HEK293 (cell line): ENCODE measurements around the gene MFSD11.

Experiments used
- CTCF ChIA-PET: fragments of 350-600 bp; formaldehyde crosslinking; extraction: SDS; loops from one replicate; lab custom pipeline; 2021; ENCODE audit warnings: antibody characterized with exemption; lab: Yijun Ruan, JAX
- POLR2A ChIA-PET: fragments of 300-600 bp; formaldehyde crosslinking; extraction: SDS; loops from one replicate; lab custom pipeline; 2020; ENCODE audit warnings: antibody characterized with exemption, inconsistent platforms; lab: Yijun Ruan, JAX
- H3K27ac ChIP-seq: fragments of 200-500 bp; sonication (Bioruptor generic); 2 replicates; pipeline ENCODE4 v1.5.1; 2014; ENCODE audit warnings: low read depth, low read length, control low read depth, inconsistent platforms; ENCODE audit errors: extremely low read depth
- H3K36me3 ChIP-seq, 2 experiments: fragments of 200-500 bp in 1 of 2; sonication (Bioruptor generic) in 1 of 2; 1 replicate in 1 of 2; 2 replicates in 1 of 2; pipeline ENCODE4 v1.5.1; 2014 to 2017; ENCODE audit warnings: inconsistent platforms in 2 of 2, low read length in 2 of 2; ENCODE audit not compliant: control insufficient read depth in 2 of 2, insufficient read depth in 1 of 2
- H3K4me1 ChIP-seq: fragments of 200-500 bp; sonication (Bioruptor generic); 2 replicates; pipeline ENCODE4 v1.5.1; 2014; ENCODE audit warnings: mild to moderate bottlenecking, low read length, inconsistent platforms; ENCODE audit not compliant: control insufficient read depth, insufficient read depth
- H3K4me3 ChIP-seq: 2 replicates; pipeline ENCODE4 v1.5.1; 2011; ENCODE audit warnings: low read depth, mild to moderate bottlenecking, control low read depth, low read length, moderate library complexity
- H3K9me3 ChIP-seq: fragments of 200-500 bp; sonication (Bioruptor generic); 2 replicates; pipeline ENCODE4 v1.5.1; 2014; ENCODE audit warnings: low read depth, low read length, inconsistent platforms; ENCODE audit not compliant: control insufficient read depth, insufficient read depth
- GLIS1 ChIP-seq: fragments of 450-650 bp; formaldehyde crosslinking; IDR thresholded peaks from 2 replicates; pipeline ENCODE4 v1.5.1; 2016; ENCODE audit warnings: missing biosample characterization, missing genetic modification characterization
- WT1 ChIP-seq: fragments of 450-650 bp; formaldehyde crosslinking; IDR thresholded peaks from 2 replicates; pipeline ENCODE4 v1.5.1; 2016; ENCODE audit warnings: missing biosample characterization, missing genetic modification characterization
- ZBTB17 ChIP-seq: fragments of 450-650 bp; formaldehyde crosslinking; IDR thresholded peaks from 2 replicates; pipeline ENCODE4 v1.5.1; 2016; ENCODE audit warnings: missing biosample characterization, missing genetic modification characterization
- ZBTB48 ChIP-seq: fragments of 450-650 bp; formaldehyde crosslinking; IDR thresholded peaks from 2 replicates; pipeline ENCODE4 v1.5.1; 2016; ENCODE audit warnings: missing biosample characterization, missing genetic modification characterization
- ZFP69B ChIP-seq: fragments of 450-650 bp; formaldehyde crosslinking; IDR thresholded peaks from 2 replicates; pipeline ENCODE4 v1.5.1; 2016; ENCODE audit warnings: missing biosample characterization, missing genetic modification characterization
- ZIC2 ChIP-seq: fragments of 450-650 bp; formaldehyde crosslinking; IDR thresholded peaks from 2 replicates; pipeline ENCODE4 v1.5.1; 2016; ENCODE audit warnings: missing biosample characterization, missing genetic modification characterization
- ZNF133 ChIP-seq: fragments of 450-650 bp; formaldehyde crosslinking; IDR thresholded peaks from 2 replicates; pipeline ENCODE4 v1.5.1; 2016; ENCODE audit warnings: missing biosample characterization, missing genetic modification characterization
- ZNF211 ChIP-seq: fragments of 450-650 bp; formaldehyde crosslinking; IDR thresholded peaks from 2 replicates; pipeline ENCODE4 v1.5.1; 2016; ENCODE audit warnings: low read depth, missing biosample characterization, missing genetic modification characterization
- ZNF23 ChIP-seq: fragments of 450-650 bp; formaldehyde crosslinking; IDR thresholded peaks from 2 replicates; pipeline ENCODE4 v1.5.1; 2016; ENCODE audit warnings: missing biosample characterization, missing genetic modification characterization, borderline replicate concordance
- ZNF350 ChIP-seq: fragments of 450-650 bp; formaldehyde crosslinking; IDR thresholded peaks from 2 replicates; pipeline ENCODE4 v1.5.0; 2017; ENCODE audit warnings: missing biosample characterization, mild to moderate bottlenecking, missing genetic modification characterization
- ZNF423 ChIP-seq: fragments of 450-650 bp; formaldehyde crosslinking; IDR thresholded peaks from 2 replicates; pipeline ENCODE4 v1.5.1; 2016; ENCODE audit warnings: missing biosample characterization, missing genetic modification characterization
- ZNF530 ChIP-seq: fragments of 450-650 bp; formaldehyde crosslinking; IDR thresholded peaks from 2 replicates; pipeline ENCODE4 v1.5.1; 2016; ENCODE audit warnings: low read depth, missing biosample characterization, missing genetic modification characterization
- ZNF747 ChIP-seq: fragments of 450-650 bp; formaldehyde crosslinking; IDR thresholded peaks from 2 replicates; pipeline ENCODE4 v1.5.1; 2016; ENCODE audit warnings: missing biosample characterization, missing genetic modification characterization
- ZNF785 ChIP-seq: fragments of 450-650 bp; formaldehyde crosslinking; IDR thresholded peaks from 2 replicates; pipeline ENCODE4 v1.5.1; 2016; ENCODE audit warnings: missing biosample characterization, missing genetic modification characterization
- ZSCAN23 ChIP-seq: fragments of 450-650 bp; formaldehyde crosslinking; IDR thresholded peaks from 2 replicates; pipeline ENCODE4 v1.5.1; 2016; ENCODE audit warnings: missing biosample characterization, missing genetic modification characterization
- TF ChIP-seq, protein P1 (sequence below): fragments of 450-650 bp; formaldehyde crosslinking; IDR thresholded peaks from 2 replicates; pipeline ENCODE4 v1.5.1; 2016; ENCODE audit warnings: missing biosample characterization, missing genetic modification characterization
- TF ChIP-seq, protein P2 (sequence below): fragments of 450-650 bp; formaldehyde crosslinking; IDR thresholded peaks from 2 replicates; pipeline ENCODE4 v1.5.1; 2017; ENCODE audit warnings: missing biosample characterization, mild to moderate bottlenecking, missing genetic modification characterization, moderate library complexity
- TF ChIP-seq, protein P3 (sequence below): fragments of 450-650 bp; formaldehyde crosslinking; IDR thresholded peaks from 2 replicates; pipeline ENCODE4 v1.5.1; 2016; ENCODE audit warnings: missing biosample characterization, missing genetic modification characterization

Gene MFSD11

DNA sequence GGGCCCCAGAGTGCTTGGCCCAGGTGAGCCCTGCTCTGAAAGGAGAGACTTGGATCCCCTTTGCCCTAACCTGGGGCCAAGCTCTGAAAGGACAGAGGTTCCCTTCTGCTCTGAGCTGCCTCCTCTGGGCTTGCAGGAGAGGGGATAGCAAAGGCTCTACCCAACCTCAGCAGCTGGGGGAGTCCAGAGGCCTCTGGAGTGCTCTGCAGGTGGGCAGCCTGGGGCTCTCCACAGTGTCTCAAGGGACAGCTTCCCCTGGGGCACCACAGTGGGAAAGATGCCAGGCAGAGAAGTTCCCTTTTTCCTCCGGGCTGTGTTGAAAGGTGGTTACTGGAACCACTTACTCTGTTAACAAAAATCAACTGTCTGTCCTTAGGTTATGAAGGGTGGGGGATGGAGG, 82.1 kb downstream of the MFSD11 start:
- TF ChIP-seq ZNF23 (tag by site-specific recombination) (no peak), ZNF211 (no peak), ZBTB17 (no peak), GLIS1 (tag by site-specific recombination) (peak; percentile 86), ZNF350 (tag by site-specific recombination) (no peak), ZNF530 (tag by site-specific recombination) (no peak), ZIC2 (tag by site-specific recombination) (peak; percentile 84), ZNF133 (tag by site-specific recombination) (no peak), ZNF423 (tag by site-specific recombination) (0 out of 2 replicates have a peak, but pooled peaks have one; percentile 42)
- TF ChIP-seq, protein P1, sequence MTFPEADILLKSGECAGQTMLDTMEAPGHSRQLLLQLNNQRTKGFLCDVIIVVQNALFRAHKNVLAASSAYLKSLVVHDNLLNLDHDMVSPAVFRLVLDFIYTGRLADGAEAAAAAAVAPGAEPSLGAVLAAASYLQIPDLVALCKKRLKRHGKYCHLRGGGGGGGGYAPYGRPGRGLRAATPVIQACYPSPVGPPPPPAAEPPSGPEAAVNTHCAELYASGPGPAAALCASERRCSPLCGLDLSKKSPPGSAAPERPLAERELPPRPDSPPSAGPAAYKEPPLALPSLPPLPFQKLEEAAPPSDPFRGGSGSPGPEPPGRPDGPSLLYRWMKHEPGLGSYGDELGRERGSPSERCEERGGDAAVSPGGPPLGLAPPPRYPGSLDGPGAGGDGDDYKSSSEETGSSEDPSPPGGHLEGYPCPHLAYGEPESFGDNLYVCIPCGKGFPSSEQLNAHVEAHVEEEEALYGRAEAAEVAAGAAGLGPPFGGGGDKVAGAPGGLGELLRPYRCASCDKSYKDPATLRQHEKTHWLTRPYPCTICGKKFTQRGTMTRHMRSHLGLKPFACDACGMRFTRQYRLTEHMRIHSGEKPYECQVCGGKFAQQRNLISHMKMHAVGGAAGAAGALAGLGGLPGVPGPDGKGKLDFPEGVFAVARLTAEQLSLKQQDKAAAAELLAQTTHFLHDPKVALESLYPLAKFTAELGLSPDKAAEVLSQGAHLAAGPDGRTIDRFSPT (tag by site-specific recombination) = no peak
- TF ChIP-seq, protein P2, sequence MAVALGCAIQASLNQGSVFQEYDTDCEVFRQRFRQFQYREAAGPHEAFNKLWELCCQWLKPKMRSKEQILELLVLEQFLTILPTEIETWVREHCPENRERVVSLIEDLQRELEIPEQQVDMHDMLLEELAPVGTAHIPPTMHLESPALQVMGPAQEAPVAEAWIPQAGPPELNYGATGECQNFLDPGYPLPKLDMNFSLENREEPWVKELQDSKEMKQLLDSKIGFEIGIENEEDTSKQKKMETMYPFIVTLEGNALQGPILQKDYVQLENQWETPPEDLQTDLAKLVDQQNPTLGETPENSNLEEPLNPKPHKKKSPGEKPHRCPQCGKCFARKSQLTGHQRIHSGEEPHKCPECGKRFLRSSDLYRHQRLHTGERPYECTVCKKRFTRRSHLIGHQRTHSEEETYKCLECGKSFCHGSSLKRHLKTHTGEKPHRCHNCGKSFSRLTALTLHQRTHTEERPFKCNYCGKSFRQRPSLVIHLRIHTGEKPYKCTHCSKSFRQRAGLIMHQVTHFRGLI (tag by site-specific recombination) = no peak
- Histone ChIP-seq H3K4me1 (no peaks in the 10 kb centered on the region; the same call in 1 of the 2 replicates), H3K36me3 (no peaks in the 10 kb centered on the region), H3K27ac (no peak overlapping the region), H3K9me3 (no peaks in the 10 kb centered on the region), H3K4me3 (no peak overlapping the region)
- ChIA-PET POLR2A (no interaction called here), CTCF (interaction anchor here (0.9 to 1.5 kb wide), 3 partner anchors 9 to 247 kb away, joined by 3 to 4 read pairs (median 3); no protein-coding TSS in a partner anchor)

DNA sequence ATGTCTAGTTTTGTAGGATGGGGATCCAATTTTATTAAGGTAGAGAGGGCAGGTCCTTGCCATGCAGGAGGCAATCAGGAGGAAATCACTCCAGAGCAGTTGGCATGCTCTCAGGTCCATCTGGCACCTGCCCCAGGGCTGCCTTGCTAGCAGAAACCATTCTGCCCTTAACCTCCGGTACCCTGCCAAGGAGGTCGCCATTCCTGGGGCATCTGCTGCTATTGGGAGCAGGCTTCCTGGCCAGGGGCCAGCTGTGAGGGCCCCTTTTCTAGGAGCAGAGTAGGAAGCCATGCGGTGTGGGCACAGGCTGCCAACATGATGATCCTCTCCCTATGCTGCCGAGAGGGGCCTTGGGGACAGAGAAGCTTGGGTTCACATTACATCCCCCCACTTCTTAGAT, 82.6 kb downstream of the MFSD11 start:
- H3K9me3 ChIP-seq = no peaks in the 10 kb centered on the region
- CTCF ChIA-PET = interaction anchor here (0.9 to 1.3 kb wide), 2 partner anchors 10 to 246 kb away, joined by 3 to 4 read pairs; no protein-coding TSS in a partner anchor
- no peaks in the 10 kb centered on the region; the same call in 1 of the 2 replicates for H3K4me1 ChIP-seq
- H3K4me3 ChIP-seq = no peak overlapping the region
- POLR2A ChIA-PET = no interaction called here
- H3K27ac ChIP-seq = no peak overlapping the region
- TF ChIP-seq, protein P3, sequence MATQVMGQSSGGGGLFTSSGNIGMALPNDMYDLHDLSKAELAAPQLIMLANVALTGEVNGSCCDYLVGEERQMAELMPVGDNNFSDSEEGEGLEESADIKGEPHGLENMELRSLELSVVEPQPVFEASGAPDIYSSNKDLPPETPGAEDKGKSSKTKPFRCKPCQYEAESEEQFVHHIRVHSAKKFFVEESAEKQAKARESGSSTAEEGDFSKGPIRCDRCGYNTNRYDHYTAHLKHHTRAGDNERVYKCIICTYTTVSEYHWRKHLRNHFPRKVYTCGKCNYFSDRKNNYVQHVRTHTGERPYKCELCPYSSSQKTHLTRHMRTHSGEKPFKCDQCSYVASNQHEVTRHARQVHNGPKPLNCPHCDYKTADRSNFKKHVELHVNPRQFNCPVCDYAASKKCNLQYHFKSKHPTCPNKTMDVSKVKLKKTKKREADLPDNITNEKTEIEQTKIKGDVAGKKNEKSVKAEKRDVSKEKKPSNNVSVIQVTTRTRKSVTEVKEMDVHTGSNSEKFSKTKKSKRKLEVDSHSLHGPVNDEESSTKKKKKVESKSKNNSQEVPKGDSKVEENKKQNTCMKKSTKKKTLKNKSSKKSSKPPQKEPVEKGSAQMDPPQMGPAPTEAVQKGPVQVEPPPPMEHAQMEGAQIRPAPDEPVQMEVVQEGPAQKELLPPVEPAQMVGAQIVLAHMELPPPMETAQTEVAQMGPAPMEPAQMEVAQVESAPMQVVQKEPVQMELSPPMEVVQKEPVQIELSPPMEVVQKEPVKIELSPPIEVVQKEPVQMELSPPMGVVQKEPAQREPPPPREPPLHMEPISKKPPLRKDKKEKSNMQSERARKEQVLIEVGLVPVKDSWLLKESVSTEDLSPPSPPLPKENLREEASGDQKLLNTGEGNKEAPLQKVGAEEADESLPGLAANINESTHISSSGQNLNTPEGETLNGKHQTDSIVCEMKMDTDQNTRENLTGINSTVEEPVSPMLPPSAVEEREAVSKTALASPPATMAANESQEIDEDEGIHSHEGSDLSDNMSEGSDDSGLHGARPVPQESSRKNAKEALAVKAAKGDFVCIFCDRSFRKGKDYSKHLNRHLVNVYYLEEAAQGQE (tag by site-specific recombination) = no peak
- no peak for TF ChIP-seq ZNF747 (tag by site-specific recombination)
- TF ChIP-seq ZFP69B = no peak
- TF ChIP-seq ZBTB48 = no peak
- no peak for TF ChIP-seq WT1 (tag by site-specific recombination)
- no peak for TF ChIP-seq ZSCAN23
- TF ChIP-seq ZNF785 = no peak
- no peaks in the 10 kb centered on the region for H3K36me3 ChIP-seq
